ENCODE results near the gene HDAC11.
A peak's percentile ranks its signal among the peaks of the same experiment; 100 is the strongest.

The HDAC11 gene

DNA sequence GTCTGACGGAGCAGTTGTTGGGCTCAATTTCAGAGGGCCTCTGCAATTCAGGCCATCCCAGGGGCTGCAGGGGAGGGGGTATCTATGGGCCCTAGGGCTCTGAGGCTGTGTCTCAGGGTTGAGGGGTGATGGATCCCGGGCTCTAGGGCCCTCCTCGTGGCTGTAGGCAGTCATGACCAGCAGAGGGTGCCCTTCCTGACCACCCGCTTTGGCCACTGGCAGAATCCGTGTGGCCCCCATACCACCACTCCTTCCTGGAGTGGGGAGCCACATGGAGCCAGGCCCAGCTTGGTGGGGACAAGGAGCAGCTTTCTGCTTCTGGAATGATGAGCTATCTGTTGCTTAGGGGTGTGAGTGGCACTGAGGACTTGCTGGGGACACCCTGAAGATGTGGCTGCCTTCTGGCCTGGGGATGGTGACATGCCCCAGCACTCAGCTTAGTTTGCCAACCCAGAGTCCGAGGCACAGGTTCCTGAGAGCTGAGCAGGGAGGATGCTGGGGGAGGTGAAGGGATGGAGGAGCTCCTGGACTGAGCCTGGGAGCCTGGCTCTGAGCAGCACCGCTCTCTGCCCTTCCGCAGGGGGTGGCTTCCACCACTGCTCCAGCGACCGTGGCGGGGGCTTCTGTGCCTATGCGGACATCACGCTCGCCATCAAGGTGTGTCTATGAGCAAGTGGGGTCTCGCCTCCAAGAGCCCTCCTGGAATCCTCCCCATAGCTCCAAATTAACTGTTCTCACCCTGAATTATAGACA is 20.2 kb downstream of the HDAC11 start:
- TF ChIP-seq JUND (IDR thresholded peaks at IDR 0.05; ENCODE audit: low read depth): no peak
- in situ Hi-C loops (cut with HindIII; ENCODE audit: low pct_unique_long_range_greater_than_20kb, low sequenced_read_pairs): no loop called here

DNA sequence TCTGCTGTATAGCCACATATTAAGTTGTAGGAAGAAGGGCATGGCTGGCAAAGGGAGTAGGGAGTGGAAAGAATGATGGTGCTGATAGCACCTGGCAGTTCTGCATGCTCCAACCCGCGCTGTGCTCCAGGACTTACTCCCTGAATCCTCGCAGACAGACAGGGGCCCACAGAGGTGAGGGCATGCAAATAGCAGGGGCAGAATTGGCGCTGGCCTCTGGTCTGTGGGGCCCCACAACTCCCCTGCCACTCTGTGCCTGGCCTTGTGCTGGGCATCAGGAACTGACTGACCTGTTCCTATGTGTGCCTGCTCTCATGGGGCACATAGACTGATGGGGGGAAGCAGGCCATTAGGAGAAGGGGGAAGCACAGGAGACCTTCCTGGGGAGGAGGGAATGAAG is 20.9 kb downstream of the HDAC11 start:
- in situ Hi-C loops (cut with HindIII; ENCODE audit: low pct_unique_long_range_greater_than_20kb, low sequenced_read_pairs): no loop called here
- no peak for DNase-seq (ENCODE audit: low read depth in 1 of 2, low spot score in 1 of 2)
- TF ChIP-seq JUND (IDR thresholded peaks at IDR 0.05; ENCODE audit: low read depth): no peak

More for the DNA sequence above, 20.2 kb downstream of the HDAC11 start:
- DNase-seq (ENCODE audit: low read depth in 1 of 2, low spot score in 1 of 2): peak in 1 of 2 experiments; percentile 34

DNA sequence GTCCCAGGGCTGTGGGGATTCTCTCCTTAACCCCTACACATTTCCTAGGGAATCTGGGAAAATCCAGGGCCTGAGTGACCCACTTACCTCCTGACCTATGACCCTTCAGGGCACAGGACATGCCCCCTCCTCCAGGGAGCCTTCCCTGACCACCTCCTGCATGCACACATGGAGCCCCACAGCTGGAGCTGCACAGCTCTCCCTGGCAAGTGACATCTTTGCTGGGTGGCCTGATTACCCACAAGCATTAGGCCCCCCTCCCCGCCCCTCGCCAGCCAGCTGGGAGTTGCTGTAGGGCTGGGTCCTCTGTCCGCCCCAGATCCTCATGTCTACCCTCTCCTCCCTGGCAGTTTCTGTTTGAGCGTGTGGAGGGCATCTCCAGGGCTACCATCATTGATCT is 21.4 kb downstream of the HDAC11 start:
- DNase-seq (ENCODE audit: low read depth in 1 of 2, low spot score in 1 of 2): no peak
- in situ Hi-C loops (cut with HindIII; ENCODE audit: low pct_unique_long_range_greater_than_20kb, low sequenced_read_pairs): no loop called here
- no peak for TF ChIP-seq JUND (IDR thresholded peaks at IDR 0.05; ENCODE audit: low read depth)

DNA sequence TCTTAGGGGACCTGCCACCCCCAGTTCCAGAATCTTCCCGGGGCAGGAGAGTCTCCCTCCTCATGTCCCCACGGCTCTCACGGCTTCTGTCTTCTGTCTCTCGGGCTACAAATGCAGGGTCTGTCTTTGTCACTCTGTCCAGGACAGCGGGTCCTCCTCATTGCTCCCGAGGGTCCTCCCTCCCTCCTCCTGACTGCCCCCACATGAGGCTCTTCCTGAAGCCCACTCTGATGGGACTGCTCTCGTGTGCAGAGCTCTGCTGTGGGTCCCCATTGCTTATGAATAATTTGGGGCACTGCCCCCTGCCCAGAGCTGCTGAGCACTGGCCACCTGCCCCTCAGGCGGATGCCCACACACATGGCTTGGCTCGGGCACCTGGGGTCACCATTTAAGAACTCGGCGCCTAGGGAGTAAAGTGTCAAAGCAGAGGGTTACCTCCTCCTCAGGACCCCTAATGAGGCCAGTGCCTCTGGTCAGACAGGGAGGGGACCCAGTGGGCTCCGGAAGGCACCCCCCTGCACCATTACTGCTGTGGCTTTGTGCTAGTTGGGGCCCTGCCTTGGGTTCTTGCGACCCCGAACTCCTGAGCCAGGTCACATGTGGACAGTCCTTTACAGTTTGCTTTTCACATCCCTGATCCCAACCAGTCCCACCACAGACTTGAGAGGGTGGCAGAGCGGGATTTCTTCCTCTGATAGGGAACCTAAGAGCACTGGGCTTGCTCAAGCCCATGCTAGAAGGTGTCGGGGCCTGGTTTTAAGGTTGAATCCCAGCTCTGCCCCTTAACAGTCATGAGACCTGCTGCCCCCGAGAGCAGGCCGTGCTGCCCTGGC is 22.1 kb downstream of the HDAC11 start:
- no peak for TF ChIP-seq JUND (IDR thresholded peaks at IDR 0.05; ENCODE audit: low read depth)
- in situ Hi-C loops (cut with HindIII; ENCODE audit: low pct_unique_long_range_greater_than_20kb, low sequenced_read_pairs): no loop called here
- DNase-seq (ENCODE audit: low read depth in 1 of 2, low spot score in 1 of 2): no peak

DNA sequence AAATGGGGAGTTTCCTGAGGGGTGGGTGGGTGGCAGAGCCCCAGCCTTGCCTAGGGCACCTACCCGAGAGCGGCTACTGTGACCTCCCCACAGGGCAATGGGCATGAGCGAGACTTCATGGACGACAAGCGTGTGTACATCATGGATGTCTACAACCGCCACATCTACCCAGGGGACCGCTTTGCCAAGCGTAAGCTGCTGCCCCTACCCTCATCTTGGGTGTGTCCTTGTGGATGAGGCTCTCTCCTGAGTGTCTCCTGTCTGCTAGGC is 22.6 kb downstream of the HDAC11 start:
- in situ Hi-C loops (cut with HindIII; ENCODE audit: low pct_unique_long_range_greater_than_20kb, low sequenced_read_pairs): no loop called here
- TF ChIP-seq JUND (IDR thresholded peaks at IDR 0.05; ENCODE audit: low read depth): no peak
- no peak for DNase-seq (ENCODE audit: low read depth in 1 of 2, low spot score in 1 of 2)

DNA sequence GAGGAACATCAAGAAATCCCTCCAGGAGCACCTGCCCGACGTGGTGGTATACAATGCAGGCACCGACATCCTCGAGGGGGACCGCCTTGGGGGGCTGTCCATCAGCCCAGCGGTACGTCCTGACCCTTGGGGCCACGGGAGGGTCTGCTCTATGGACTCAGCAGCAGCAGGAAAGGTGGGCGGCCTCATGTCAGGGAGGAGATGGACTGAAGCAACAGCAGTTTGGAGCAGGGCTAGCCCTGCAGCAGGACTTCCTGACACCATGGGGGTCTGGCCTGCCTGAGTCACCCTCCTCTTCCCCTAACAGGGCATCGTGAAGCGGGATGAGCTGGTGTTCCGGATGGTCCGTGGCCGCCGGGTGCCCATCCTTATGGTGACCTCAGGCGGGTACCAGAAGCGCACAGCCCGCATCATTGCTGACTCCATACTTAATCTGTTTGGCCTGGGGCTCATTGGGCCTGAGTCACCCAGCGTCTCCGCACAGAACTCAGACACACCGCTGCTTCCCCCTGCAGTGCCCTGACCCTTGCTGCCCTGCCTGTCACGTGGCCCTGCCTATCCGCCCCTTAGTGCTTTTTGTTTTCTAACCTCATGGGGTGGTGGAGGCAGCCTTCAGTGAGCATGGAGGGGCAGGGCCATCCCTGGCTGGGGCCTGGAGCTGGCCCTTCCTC is 24.2 kb downstream of the HDAC11 start:
- in situ Hi-C loops (cut with HindIII; ENCODE audit: low pct_unique_long_range_greater_than_20kb, low sequenced_read_pairs): no loop called here
- TF ChIP-seq JUND (IDR thresholded peaks at IDR 0.05; ENCODE audit: low read depth): no peak
- no peak for DNase-seq (ENCODE audit: low read depth in 1 of 2, low spot score in 1 of 2)

DNA sequence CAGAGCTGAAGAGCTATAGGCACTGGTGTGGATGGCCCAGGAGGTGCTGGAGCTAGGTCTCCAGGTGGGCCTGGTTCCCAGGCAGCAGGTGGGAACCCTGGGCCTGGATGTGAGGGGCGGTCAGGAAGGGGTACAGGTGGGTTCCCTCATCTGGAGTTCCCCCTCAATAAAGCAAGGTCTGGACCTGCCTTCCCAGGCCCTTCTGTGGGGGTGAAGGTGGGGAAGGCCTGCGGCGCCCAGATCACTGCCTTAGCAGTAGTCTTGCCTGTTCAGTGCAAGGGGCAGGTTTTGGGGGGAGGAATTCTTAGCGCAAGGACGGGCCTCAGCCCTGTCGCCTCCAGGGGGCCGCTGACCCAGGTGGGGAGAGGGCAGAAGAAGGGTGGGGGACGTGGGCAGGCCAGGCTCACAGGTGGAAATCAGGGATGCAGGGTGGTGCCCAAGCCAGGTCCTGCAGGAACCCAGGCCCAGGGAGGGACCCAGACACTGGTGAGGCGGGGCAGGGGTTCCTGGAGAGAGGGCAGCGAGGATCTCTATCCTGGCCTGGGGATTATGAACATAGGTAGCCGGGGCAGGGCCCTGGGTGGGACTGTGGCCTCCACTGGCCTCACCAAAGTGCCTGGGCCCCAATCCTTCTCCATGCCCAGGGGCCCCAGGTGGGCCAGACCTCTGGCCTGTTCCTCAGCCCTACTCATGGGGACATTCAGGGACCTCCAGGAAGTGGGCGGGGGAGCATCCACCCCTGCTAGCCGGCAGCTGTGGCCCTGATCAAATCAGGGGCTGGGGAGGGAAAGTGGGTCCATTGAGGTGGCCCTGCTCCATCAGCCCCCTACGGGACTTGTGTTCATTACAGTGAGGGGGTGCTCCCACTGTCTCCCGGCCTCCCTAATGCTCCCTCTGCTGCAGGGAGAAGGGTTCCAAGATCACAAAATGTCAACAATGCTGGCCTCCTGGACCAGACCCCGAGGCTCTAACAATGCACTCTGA is 25.3 kb downstream of the HDAC11 start:
- no peak for TF ChIP-seq JUND (IDR thresholded peaks at IDR 0.05; ENCODE audit: low read depth)
- in situ Hi-C loops (cut with HindIII; ENCODE audit: low pct_unique_long_range_greater_than_20kb, low sequenced_read_pairs): no loop called here
- DNase-seq (ENCODE audit: low read depth in 1 of 2, low spot score in 1 of 2): no peak

DNA sequence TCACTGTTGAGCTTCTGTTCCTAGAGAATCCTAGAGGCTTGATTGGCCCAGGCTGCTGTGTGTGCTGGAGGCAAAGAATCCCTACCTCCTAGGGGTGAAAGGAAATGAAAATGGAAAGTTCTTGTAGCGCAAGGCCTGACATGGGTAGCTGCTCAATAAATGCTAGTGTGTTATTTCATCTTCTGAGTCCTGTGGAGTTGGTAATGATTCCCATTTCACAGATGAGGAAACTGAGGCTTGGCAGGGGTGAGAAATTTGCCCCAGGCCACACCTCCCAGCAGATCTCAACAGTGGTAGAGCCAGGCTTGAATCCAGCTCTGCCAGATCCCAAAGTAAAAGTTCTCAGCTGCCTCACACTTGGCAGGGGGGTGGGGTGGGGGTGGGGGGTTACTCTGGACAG is 26.1 kb downstream of the HDAC11 start:
- in situ Hi-C loops (cut with HindIII; ENCODE audit: low pct_unique_long_range_greater_than_20kb, low sequenced_read_pairs): no loop called here
- no peak for TF ChIP-seq JUND (IDR thresholded peaks at IDR 0.05; ENCODE audit: low read depth)
- no peak for DNase-seq (ENCODE audit: low read depth in 1 of 2, low spot score in 1 of 2)

DNA sequence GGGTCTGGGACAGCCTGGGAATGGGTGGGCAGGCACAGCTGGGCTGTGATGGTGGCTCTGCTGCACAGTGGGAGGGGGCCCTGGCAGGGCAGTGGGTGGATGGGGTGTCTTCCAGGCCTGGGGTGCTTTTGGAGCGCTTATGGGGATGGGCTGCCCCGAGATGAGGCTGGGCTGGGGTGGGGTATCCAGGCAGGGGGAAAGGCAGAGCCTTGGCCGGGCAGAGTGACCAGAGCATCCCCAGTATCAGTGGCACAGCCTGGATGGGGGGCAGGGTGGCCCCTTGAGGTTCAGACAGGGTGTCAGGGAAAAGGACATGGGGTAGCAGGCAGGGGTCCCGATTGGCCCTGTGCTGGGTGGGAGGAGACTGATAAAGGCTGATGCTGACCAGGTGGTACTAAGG is 26.6 kb downstream of the HDAC11 start:
- TF ChIP-seq JUND (IDR thresholded peaks at IDR 0.05; ENCODE audit: low read depth): no peak
- DNase-seq (ENCODE audit: low read depth in 1 of 2, low spot score in 1 of 2): no peak
- in situ Hi-C loops (cut with HindIII; ENCODE audit: low pct_unique_long_range_greater_than_20kb, low sequenced_read_pairs): no loop called here

DNA sequence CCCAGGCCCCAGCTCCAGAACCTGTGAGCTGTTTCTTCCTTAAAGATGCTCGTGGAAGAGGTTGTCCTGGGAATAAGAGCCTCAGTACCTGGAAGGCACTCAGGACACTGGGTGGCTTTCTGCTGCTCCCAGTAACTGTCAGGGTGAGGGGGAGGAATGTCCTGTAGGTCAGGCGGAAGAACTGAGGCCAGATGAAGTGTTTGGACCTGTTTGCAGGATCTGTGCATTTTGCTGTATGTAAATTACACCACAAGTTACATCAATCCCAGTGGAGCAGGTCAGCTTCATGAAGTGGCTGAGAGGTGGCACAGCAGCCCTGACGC is 27.1 kb downstream of the HDAC11 start:
- no peak for TF ChIP-seq JUND (IDR thresholded peaks at IDR 0.05; ENCODE audit: low read depth)
- peak in 1 of 2 experiments; percentile 27 for DNase-seq (ENCODE audit: low read depth in 1 of 2, low spot score in 1 of 2)
- in situ Hi-C loops (cut with HindIII; ENCODE audit: low pct_unique_long_range_greater_than_20kb, low sequenced_read_pairs): no loop called here

DNA sequence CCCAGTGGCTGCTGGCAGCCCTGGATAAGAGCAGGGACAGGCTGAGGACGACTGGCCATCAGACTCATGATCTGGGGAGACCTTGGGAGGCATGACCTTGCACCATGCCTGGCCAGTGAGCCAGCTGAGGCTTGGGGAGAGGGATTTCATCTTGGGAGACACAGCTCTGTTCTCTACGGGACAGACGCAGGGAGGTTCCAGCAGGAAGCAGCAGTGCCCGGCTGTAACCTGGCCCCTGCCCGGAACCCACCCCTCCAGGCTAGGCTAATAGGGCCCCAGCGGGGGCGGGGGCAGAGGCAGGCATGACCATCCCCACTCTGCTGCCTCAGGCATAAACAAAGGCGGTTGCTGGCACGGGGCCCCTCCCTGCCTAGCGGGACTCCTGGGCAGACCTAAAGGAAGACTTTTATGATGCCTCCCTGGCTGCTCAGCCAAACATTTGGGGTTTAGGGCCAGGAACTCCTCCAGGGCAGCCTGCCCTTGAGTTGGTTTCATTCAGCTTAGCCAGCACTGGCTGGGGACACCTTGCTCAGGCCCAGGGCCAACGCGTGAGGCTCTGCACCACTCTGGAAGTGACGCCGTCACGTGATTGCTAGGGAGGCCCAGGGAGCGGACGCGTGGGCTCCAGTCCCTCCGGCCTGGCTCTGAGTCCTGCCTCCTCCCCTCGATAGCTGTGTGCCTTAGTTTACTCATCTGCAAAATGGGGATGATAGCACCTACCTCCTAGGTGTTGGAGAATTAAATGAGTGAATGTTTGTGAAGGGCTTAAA is 27.6 kb downstream of the HDAC11 start:
- DNase-seq (ENCODE audit: low read depth in 1 of 2, low spot score in 1 of 2): peak in 1 of 2 experiments; percentile 33
- TF ChIP-seq JUND (IDR thresholded peaks at IDR 0.05; ENCODE audit: low read depth): no peak
- in situ Hi-C loops (cut with HindIII; ENCODE audit: low pct_unique_long_range_greater_than_20kb, low sequenced_read_pairs): no loop called here

All from T47D (cell line).